Neural cell (in vitro differentiated cells): ENCODE data around the gene BTBD17.

Experiments used
- CTCF ChIP-seq: fragments of 450-650 bp; IDR thresholded peaks from 2 replicates; pipeline ENCODE4 v1.5.1; 2014; ENCODE audit warnings: antibody characterized with exemption, mild to moderate bottlenecking, moderate library complexity; ENCODE audit not compliant: poor library complexity, severe bottlenecking
- SMC3 ChIP-seq: fragments of 450-650 bp; conservative IDR thresholded peaks from 2 replicates; pipeline ENCODE4 v1.6.1; 2014; ENCODE audit warnings: antibody characterized with exemption, mild to moderate bottlenecking, moderate library complexity; ENCODE audit not compliant: poor library complexity

GRCh38 chr17:74329378-74329777 lies 32.3 kb downstream of the BTBD17 start:
- TF ChIP-seq CTCF (no peak), SMC3 (no peak)
